Left ventricle myocardium superior (tissue), 1 donor: Measurements from ENCODE around the gene OLFML3. TPM values are rescaled to one million over a fixed set of nuclear protein-coding genes. Genes with fewer than 3 reads are reported as not detected.
"Not testable (repeated sequence)": the region's sequence is repeated elsewhere in the genome, so short reads cannot be mapped to it uniquely, and the experiment has no call there.

Source experiments
- ATAC-seq: fragments of 200-7000 bp; cut with Tn5 transposase; one replicate; pipeline ENCODE4 v1.9.1; 2020; ENCODE audit warnings: mild to moderate bottlenecking, moderate library complexity
- DNase-seq: peaks from one replicate; pipeline ENCODE4 v3.0.0-alpha.2; 2020
- intact Hi-C: fragments of 100-400 bp; cut with micrococcal nuclease; formaldehyde crosslinking; loops from one replicate; pipeline ENCODE4 v1.11.0; 2022
- total RNA-seq: library from RNA; stranded (reverse); fragmentation: NEBNext Ultra II Directional; extraction: Animal tissue kit (Norgen Biotek cat#: 25700); gene quantifications from one replicate; pipeline ENCODE4 v1.2.1, GENCODE V29; 2021
- donor health status: DM: no; HTN: yes; CAD: no; lungs with severe emphysema.

The OLFML3 gene
- total RNA-seq, 1 donor from 2014 or later = 10.8 TPM

DNA sequence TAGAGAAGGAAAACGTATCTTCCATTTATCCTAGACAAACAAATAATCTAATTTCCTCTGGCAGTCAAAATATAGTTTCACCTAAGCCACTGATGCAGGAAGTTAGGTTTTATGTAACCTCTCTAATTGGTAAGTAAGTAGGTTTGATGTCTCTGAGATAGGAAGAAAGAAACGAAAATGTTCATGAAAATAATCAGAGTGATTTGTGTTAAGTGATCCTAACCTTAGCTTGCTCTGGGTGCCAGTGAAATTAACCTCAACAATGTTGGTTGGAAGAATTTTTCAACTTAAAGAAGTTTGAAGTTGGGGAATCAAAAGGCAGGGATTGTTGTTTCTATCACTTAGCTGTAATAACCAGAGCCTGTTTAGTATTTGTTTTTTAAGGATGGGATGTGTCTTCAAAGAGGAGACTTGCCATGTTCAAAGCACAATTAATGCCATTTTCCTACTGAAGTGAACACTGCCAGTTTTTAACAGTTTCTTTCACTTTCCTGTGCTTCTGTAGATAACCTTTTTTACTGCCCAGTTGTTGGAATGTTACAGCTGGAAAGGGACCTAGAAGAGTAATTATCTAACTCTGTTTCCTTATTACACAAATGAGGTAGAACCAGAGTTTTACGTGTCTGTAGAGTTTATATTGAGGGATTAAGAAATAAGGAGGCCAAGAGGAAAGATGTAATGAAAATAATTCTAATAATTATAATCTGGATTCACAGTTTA, 31.7 kb upstream of the OLFML3 start:
- intact Hi-C loops = no loop called here
- ATAC-seq (no peak), DNase-seq (no peak)

- intact Hi-C loops, ATAC-seq, DNase-seq: not testable (repeated sequence)
These were observed 31.1 kb upstream of the OLFML3 start for GRCh38 chr1:113948151-113948550.

DNA sequence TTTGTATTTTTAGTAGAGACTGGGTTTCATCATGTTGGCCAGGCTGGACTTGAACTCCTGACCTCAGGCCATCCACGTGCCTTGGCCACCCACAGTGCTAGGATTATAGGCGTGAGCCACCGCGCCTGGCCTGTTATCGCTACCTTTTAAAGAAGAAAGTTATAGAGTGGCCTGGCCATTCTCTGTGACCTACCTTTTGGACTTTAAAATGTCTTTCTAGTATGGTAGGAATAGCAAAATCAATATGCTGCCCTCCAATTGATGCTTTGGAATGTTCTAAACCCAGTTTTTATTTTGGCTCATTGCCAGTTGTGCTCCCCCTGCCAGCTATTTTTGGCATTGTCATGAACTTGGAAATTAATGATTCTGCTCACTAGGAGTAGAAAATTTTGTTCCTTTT, 30.3 kb upstream of the OLFML3 start:
- no peak for ATAC-seq
- intact Hi-C loops = no loop called here
- peak; percentile 35 for DNase-seq

- intact Hi-C loops = no loop called here
- ATAC-seq = no peak
- no peak for DNase-seq
These were observed 28.4 kb upstream of the OLFML3 start for GRCh38 chr1:113950908-113951307.

DNA sequence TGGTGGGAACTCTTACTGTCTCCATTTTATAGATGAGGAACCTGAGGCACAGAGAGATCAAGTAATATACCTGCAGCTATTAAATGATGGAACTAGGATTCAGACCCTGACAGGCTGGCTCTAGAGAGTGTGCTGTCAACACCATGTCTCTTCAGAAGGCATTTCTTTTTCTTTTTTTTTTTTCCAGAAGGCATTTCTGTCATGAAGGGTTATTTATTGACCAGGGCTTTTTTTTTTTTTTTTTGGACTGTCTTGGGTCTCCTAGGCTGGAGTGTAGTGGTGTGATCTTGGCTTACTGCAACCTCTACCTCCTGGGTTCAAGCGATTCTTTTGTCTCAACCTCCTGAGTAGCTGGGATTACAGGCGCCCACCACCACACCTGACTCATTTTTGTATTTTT, 27.6 kb upstream of the OLFML3 start:
- intact Hi-C loops = no loop called here
- ATAC-seq (no peak), DNase-seq (no peak)

DNA sequence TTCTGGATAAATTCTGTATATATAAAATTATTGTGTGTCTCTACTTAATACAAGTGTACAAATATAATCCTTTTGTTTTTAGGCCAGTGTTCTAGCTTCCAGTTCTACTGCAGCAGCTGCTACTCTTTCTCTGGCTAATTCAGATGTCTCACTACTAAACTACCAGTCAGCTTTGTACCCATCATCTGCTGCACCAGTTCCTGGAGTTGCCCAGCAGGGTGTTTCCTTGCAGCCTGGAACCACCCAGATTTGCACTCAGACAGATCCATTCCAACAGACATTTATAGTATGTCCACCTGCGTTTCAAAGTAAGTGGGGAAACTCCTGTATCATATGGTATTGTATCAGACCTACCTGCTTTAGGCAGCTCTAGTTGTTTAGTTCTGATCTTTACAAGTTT, 21.3 kb upstream of the OLFML3 start:
- ATAC-seq (no peak), DNase-seq (no peak)
- intact Hi-C loops = no loop called here

DNA sequence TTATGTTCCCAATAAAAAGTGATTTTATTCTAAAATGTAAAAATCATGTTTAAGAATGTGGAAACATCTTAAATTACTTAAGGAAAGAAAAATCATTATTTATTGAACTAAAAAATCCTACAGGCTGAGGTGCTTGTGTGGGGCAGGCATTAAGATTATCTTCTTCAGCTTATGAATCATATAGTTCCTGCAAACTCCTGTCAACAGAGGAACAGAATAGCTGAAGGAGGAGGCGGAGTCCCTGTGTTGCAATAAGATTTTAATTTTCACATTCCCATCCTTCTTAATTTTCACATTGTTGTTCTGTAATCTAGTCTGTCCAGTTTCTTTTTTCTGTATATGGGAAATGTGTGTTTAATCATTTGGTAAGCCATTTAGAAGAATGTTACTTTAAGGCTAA, 20.6 kb upstream of the OLFML3 start:
- ATAC-seq = no peak

GRCh38 chr1:113963281-113963906, 15.9 kb upstream of the OLFML3 start:
- DNase-seq = no peak
- ATAC-seq = no peak
- intact Hi-C loops = no loop called here

More for the DNA sequence above, 20.6 kb upstream of the OLFML3 start:
- intact Hi-C loops = no loop called here
- no peak for DNase-seq

DNA sequence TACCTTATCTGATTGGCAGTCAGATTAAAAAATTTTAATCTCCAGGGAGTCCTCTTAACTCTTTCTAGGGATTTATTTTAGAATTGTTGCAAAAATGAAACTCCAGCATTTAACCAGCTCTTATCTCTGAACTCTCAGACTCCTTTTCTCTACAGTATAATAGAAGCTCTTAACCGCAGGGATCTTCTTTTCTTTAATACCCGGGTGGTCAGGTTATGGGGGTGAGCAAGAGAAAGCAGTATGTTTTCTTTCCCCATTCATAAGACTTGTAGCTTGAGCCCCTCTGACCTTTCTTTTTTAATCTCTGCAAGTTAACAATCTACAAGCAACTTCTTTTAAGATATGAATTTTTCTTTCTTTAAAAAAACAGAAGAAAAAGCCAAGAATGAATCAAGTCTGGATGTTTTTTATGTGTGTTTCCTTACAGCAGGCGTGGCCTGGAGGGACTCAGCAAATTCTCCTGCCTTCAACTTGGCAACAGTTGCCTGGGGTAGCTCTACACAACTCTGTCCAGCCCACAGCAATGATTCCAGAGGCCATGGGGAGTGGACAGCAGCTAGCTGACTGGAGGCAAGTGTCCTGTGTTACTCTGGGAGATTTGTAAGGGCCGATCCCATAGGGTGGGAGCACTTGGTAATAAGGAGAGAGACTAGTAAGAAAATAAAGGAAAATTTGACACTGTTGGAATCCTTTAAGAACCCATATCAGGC, 13.4 kb upstream of the OLFML3 start:
- intact Hi-C loops = no loop called here
- ATAC-seq (peak; percentile 24), DNase-seq (no peak)

DNA sequence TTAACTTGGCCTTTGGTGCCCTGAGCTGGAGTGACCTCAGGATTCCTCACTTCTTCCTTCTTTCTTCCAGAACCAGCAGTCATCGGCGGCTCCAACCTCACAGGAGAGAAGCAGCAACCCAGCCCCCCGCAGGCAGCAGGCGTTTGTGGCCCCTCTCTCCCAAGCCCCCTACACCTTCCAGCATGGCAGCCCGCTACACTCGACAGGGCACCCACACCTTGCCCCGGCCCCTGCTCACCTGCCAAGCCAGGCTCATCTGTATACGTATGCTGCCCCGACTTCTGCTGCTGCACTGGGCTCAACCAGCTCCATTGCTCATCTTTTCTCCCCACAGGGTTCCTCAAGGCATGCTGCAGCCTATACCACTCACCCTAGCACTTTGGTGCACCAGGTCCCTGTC, 6.3 kb upstream of the OLFML3 start:
- no peak for DNase-seq
- no peak for ATAC-seq
- intact Hi-C loops = no loop called here

DNA sequence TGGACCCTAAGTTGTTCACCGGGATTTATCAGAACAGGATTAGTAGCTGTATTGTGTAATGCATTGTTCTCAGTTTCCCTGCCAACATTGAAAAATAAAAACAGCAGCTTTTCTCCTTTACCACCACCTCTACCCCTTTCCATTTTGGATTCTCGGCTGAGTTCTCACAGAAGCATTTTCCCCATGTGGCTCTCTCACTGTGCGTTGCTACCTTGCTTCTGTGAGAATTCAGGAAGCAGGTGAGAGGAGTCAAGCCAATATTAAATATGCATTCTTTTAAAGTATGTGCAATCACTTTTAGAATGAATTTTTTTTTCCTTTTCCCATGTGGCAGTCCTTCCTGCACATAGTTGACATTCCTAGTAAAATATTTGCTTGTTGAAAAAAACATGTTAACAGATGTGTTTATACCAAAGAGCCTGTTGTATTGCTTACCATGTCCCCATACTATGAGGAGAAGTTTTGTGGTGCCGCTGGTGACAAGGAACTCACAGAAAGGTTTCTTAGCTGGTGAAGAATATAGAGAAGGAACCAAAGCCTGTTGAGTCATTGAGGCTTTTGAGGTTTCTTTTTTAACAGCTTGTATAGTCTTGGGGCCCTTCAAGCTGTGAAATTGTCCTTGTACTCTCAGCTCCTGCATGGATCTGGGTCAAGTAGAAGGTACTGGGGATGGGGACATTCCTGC, 3.9 kb upstream of the OLFML3 start:
- DNase-seq = no peak
- no peak for ATAC-seq
- intact Hi-C loops = no loop called here

GRCh38 chr1:113976609-113977278, 2.5 kb upstream of the OLFML3 start:
- DNase-seq (no peak), ATAC-seq (peak; percentile 13)
- intact Hi-C loops = no loop called here

DNA sequence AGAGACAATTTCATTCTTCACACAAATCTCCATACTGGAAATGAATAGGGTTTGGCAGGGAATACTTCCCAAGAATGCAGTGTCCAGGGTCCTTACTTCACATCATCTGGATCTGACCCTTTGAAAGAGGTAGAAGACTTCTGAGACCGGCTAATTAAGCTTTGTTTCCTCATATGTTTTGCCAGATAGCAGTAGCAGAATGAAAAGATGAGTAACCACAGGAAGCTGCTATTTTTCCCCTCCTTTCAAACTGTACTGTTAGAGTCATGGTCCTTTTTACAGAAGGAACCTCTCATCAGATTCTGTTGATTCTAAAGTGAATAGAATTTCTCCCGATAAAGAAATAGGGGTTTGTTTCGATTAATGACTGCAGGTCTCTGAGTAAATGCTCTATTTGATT, 1.4 kb upstream of the OLFML3 start:
- DNase-seq = no peak
- intact Hi-C loops = loop anchor here (2.0 kb wide), 1 partner anchor 305 kb away; no protein-coding TSS in a partner anchor
- ATAC-seq = no peak

DNA sequence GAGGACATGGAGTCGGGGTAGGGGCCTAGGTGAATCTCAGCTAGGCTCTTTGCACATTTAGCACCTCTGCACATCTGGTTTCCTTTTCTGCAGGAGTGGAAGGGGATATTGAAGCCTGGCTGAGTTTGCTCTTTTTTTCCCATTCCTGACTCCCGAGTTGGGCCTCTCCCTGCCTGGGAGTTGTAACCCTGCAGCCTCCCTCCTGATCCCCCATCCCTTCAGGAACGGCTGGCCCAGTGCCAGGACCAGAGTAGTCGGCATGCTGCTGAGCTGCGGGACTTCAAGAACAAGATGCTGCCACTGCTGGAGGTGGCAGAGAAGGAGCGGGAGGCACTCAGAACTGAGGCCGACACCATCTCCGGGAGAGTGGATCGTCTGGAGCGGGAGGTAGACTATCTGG, 836 bp downstream of the OLFML3 start:
- ATAC-seq (no peak), DNase-seq (peak; percentile 76)
- intact Hi-C loops = no loop called here

DNA sequence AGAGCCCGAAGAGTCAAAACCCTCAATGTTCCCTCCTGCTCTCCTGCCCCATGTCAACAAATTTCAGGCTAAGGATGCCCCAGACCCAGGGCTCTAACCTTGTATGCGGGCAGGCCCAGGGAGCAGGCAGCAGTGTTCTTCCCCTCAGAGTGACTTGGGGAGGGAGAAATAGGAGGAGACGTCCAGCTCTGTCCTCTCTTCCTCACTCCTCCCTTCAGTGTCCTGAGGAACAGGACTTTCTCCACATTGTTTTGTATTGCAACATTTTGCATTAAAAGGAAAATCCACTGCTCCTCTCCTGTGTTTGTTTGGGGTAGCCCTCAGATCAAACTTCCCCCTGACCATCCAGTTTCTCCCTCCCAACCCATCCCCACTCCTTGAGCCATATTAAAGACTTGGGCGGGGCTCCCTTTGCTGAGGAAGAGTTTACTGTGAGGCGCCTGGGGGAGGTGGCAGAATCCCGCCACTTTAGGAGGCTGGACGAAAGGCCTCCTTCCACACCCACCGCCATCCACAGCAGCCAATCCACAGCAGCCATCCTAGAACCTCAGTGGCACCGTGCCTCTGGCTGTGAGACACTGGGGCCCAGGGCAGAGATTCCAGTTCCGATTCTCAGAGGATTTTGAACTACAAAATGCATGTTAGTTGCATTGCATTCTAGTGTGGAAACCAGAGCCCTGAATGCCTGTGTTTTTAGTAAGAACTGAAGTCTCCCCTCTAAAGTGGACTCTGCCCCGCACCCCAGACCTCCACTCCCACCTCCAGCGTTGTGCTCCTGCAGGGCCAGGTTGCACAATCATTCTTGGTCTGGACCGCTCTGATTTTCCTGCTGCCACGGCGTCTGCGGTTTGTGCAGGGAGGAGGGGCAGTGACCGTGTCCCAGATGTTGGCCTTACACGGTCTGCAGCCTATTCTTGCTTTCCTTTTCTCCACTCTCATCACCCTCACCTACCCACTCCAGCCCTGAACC, 3.0 kb downstream of the OLFML3 start:
- ATAC-seq (peak; percentile 79), DNase-seq (peak; percentile 74)
- intact Hi-C loops = no loop called here

GRCh38 chr1:113982949-113983348, 3.7 kb downstream of the OLFML3 start:
- intact Hi-C loops = no loop called here
- ATAC-seq (no peak), DNase-seq (no peak)

DNA sequence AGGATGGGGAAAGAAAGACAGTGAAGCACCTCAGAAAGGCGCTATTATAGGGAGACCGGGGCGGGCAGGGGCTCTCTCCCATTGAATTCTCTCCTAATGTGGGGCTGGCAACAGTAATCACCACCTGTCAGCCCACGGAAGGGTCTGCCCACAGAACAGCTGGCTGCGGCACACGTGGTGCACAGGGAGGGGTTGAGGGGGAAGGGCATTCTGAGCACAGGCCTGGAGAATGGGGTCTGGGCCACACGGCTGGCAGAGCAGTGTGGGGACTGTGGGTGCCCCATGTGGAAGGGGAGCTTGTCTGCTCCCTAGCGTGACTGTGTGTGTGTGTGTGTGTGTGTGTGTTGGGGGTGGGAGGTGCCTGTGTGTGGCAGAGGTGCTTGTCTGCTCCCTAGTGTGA, 4.1 kb downstream of the OLFML3 start:
- ATAC-seq = no peak
- intact Hi-C loops = no loop called here
- no peak for DNase-seq

DNA sequence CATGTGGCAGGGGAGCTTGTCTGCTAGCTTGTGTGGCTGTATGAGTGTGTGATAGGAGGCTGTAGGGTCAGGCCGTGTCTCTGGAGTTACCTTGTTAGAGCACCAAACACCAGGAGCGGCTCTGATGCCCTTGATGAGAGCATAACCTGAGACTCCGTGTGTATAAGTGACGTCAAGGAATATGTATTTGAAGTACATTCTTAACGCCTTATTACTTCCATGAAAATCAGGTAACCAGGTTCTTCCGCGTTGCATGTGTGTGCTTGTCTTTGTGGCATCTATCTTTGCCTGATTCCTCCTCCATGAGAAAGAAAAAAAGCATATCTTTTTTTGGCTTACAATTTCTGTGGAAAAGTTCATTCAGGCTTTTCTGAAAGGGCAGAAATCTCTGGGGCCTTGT, 4.6 kb downstream of the OLFML3 start:
- DNase-seq = no peak
- no peak for ATAC-seq
- intact Hi-C loops = no loop called here
